ENCODE data around the gene PLCD4. TPM values are rescaled to one million over a fixed set of nuclear protein-coding genes. Genes with fewer than 3 reads are reported as not detected.

The PLCD4 gene
- total RNA-seq, 3 donors from 2014 or later (not counting 1 experiment from before 2014, with no cell fraction given): 0.43 to 0.83 (median 0.54) TPM

- Histone ChIP-seq H3K27me3 (ENCODE audit: control insufficient read depth, insufficient read depth, low read length) (no peaks in the 10 kb centered on the region), H3K27ac (ENCODE audit: low read length) (no peak overlapping the region), H3K36me3 (ENCODE audit: control insufficient read depth, insufficient read depth, low read length) (peaks cover 51% of the 10 kb centered on the region), H3K4me1 (ENCODE audit: control insufficient read depth, insufficient read depth, low read length) (peaks cover 6% of the 10 kb centered on the region), H3K4me3 (ENCODE audit: low read length) (no peak overlapping the region), H3K9me3 (ENCODE audit: control insufficient read depth, insufficient read depth, low read length) (no peaks in the 10 kb centered on the region)
- Mint-ChIP-seq H3K27ac (no peak overlapping the region), H3K27me3 (ENCODE audit: low read depth in 2 of 2) (no peaks in the 10 kb centered on the region), H3K36me3 (no peaks in the 10 kb centered on the region), H3K4me3 (no peak overlapping the region), H3K9me3 (no peaks in the 10 kb centered on the region), H3K4me1 (peaks cover 9% of the 10 kb centered on the region in 2 donors)
- no peak for TF ChIP-seq CTCF (IDR thresholded peaks at IDR 0.05)
- ATAC-seq (no peak), DNase-seq (no peak)
- intact Hi-C loops (cut with micrococcal nuclease): no loop called here
- WGBS (ENCODE audit: insufficient coverage): 98% methylated on average over 7 of the region's 7 CpGs
These were observed 57.0 kb downstream of the PLCD4 start for GRCh38 chr2:218664653-218665052.

- Mint-ChIP-seq H3K27ac (peak overlapping the region; percentile 91 to 92), H3K36me3 (no peaks in the 10 kb centered on the region), H3K9me3 (no peaks in the 10 kb centered on the region), H3K4me3 (peak overlapping the region; percentile 92), H3K27me3 (ENCODE audit: low read depth in 2 of 2) (no peaks in the 10 kb centered on the region), H3K4me1 (peaks cover 16 to 22% of the 10 kb centered on the region in 2 donors)
- peak overlapping the region; percentile 37 for H3K27ac ChIP-seq (ENCODE audit: low read length)
- DNase-seq: peak in 1 of 2 donors; percentile 16
- H3K4me3 ChIP-seq (ENCODE audit: low read length): peak overlapping the region; percentile 75
- 50% methylated on average over 12 of the region's 12 CpGs for WGBS (ENCODE audit: insufficient coverage)
- intact Hi-C loops (cut with micrococcal nuclease): no loop called here
- H3K27me3 ChIP-seq (ENCODE audit: control insufficient read depth, insufficient read depth, low read length): no peaks in the 10 kb centered on the region
- no peak for TF ChIP-seq CTCF (IDR thresholded peaks at IDR 0.05)
- H3K4me1 ChIP-seq (ENCODE audit: control insufficient read depth, insufficient read depth, low read length): peaks cover 17% of the 10 kb centered on the region
- ATAC-seq: peak in 1 of 3 donors; percentile 2
- peaks cover 14% of the 10 kb centered on the region for H3K36me3 ChIP-seq (ENCODE audit: control insufficient read depth, insufficient read depth, low read length)
- H3K9me3 ChIP-seq (ENCODE audit: control insufficient read depth, insufficient read depth, low read length): no peaks in the 10 kb centered on the region
These were observed 63.5 kb downstream of the PLCD4 start for GRCh38 chr2:218671097-218671653.

- peak within 1 kb of the TSS; percentile 92 for H3K4me3 Mint-ChIP-seq
- peaks cover 17% of the 10 kb centered on the region for H3K4me1 ChIP-seq (ENCODE audit: control insufficient read depth, insufficient read depth, low read length)
- H3K4me1 Mint-ChIP-seq: peaks cover 16 to 22% of the 10 kb centered on the region in 2 donors
- no peaks in the 10 kb centered on the region for H3K27me3 ChIP-seq (ENCODE audit: control insufficient read depth, insufficient read depth, low read length)
- no peaks in the 10 kb centered on the region for H3K27me3 Mint-ChIP-seq (ENCODE audit: low read depth in 2 of 2)
- H3K27ac ChIP-seq (ENCODE audit: low read length): peak within 1 kb of the TSS; percentile 37
- WGBS (ENCODE audit: insufficient coverage): under 1% methylated on average over 49 of the region's 49 CpGs
- peaks cover 8% of the 10 kb centered on the region for H3K36me3 ChIP-seq (ENCODE audit: control insufficient read depth, insufficient read depth, low read length)
- peak within 1 kb of the TSS; percentile 91 to 92 for H3K27ac Mint-ChIP-seq
- TF ChIP-seq CTCF (IDR thresholded peaks at IDR 0.05): no peak
- H3K9me3 Mint-ChIP-seq: no peaks in the 10 kb centered on the region
- no peaks in the 10 kb centered on the region for H3K36me3 Mint-ChIP-seq
- intact Hi-C loops (cut with micrococcal nuclease): loop anchor here (1.0 kb wide), 2 partner anchors 13 to 38 kb away; partner anchors contain the start of genes BCS1L, TTLL4 and ZNF142
- peak within 1 kb of the TSS; percentile 75 for H3K4me3 ChIP-seq (ENCODE audit: low read length)
- H3K9me3 ChIP-seq (ENCODE audit: control insufficient read depth, insufficient read depth, low read length): no peaks in the 10 kb centered on the region
- DNase-seq (peak; percentile 69 to 90), ATAC-seq (peak; percentile 93 to 96 (median 93))
These were observed 64.2 kb downstream of the PLCD4 start, which contains the start of the genes RNF25 and STK36 for GRCh38 chr2:218671654-218672566. TSS of gene RNF25 (minus strand) at chr2:218672002. CDS start at chr2:218671970, 32 bp downstream. TSS of gene STK36 (plus strand) at chr2:218672086. CDS start at chr2:218672830, 744 bp downstream.

Measured in natural killer cell (primary cell).